Endothelial cell (in vitro differentiated cells): ENCODE measurements around the gene NFIB. TPM values are rescaled to one million over a fixed set of nuclear protein-coding genes. Genes with fewer than 3 reads are reported as not detected.
A peak's percentile ranks its signal among the peaks of the same experiment; 100 is the strongest.

Source experiments
- DNase-seq: peaks from one replicate; pipeline ENCODE4 v3.0.0; 2021; ENCODE audit warnings: low spot score
- H3K27ac Mint-ChIP-seq: one replicate; pipeline ENCODE4 v1.8.0; 2021; ENCODE audit warnings: mixed read lengths, inconsistent platforms; ENCODE audit not compliant: unreplicated experiment
- H3K27me3 Mint-ChIP-seq: one replicate; pipeline ENCODE4 v1.8.0; 2021; ENCODE audit warnings: mild to moderate bottlenecking, moderate library complexity, mixed read lengths, inconsistent platforms; ENCODE audit not compliant: unreplicated experiment
- H3K36me3 Mint-ChIP-seq: one replicate; pipeline ENCODE4 v1.8.0; 2021; ENCODE audit warnings: mild to moderate bottlenecking, low read depth, mixed read lengths, inconsistent platforms; ENCODE audit not compliant: unreplicated experiment
- H3K4me1 Mint-ChIP-seq: one replicate; pipeline ENCODE4 v1.8.0; 2021; ENCODE audit warnings: mild to moderate bottlenecking, mixed read lengths, inconsistent platforms; ENCODE audit not compliant: unreplicated experiment
- H3K4me3 Mint-ChIP-seq: one replicate; pipeline ENCODE4 v1.8.0; 2021; ENCODE audit warnings: mild to moderate bottlenecking, mixed read lengths, inconsistent platforms; ENCODE audit not compliant: unreplicated experiment
- H3K9me3 Mint-ChIP-seq: one replicate; pipeline ENCODE4 v1.8.0; 2021; ENCODE audit warnings: mixed read lengths, inconsistent platforms; ENCODE audit not compliant: unreplicated experiment
- total RNA-seq: library from RNA; stranded (reverse); fragmentation: NEBNext Ultra II Directional; extraction: Animal tissue kit (Norgen Biotek cat#: 25700); gene quantifications from one replicate; pipeline ENCODE4 v1.2.1, GENCODE V29; 2021; ENCODE audit not compliant: unreplicated experiment
- TF ChIP-seq, protein P1 (sequence below): fragments of 200-600 bp; sonication (generic); IDR thresholded peaks from one replicate; pipeline ENCODE4 v1.5.0; 2021; ENCODE audit warnings: antibody characterized with exemption; ENCODE audit not compliant: unreplicated experiment

Gene NFIB
- total RNA-seq, 1 donor from 2014 or later = 120 TPM

DNA sequence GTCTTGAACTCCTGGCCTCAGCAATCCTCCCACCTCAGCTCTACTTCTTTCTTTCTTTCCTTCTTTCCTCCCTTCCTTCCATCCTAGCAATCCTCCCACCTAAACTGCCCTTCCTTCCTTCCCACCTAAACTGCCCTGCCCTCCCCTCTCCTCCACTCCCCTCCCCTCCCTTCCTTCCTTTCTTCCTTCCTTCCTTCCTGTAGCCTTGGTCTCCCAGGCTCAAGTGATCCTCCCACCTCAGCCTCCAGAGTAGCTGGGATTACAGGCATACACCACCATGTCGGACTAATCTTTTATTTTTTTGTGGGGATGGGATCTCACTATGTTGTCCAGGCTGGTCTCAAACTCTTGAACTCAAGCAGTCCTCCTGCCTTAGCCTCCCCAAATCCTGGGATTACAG, 65.8 kb downstream of the NFIB start:
- Mint-ChIP-seq H3K36me3 (peaks cover 13% of the 10 kb centered on the region), H3K9me3 (no peaks in the 10 kb centered on the region), H3K4me1 (peaks cover 67% of the 10 kb centered on the region), H3K27ac (no peak overlapping the region), H3K27me3 (peaks cover 8% of the 10 kb centered on the region), H3K4me3 (no peak overlapping the region)
- no peak for DNase-seq
- TF ChIP-seq, protein P1, sequence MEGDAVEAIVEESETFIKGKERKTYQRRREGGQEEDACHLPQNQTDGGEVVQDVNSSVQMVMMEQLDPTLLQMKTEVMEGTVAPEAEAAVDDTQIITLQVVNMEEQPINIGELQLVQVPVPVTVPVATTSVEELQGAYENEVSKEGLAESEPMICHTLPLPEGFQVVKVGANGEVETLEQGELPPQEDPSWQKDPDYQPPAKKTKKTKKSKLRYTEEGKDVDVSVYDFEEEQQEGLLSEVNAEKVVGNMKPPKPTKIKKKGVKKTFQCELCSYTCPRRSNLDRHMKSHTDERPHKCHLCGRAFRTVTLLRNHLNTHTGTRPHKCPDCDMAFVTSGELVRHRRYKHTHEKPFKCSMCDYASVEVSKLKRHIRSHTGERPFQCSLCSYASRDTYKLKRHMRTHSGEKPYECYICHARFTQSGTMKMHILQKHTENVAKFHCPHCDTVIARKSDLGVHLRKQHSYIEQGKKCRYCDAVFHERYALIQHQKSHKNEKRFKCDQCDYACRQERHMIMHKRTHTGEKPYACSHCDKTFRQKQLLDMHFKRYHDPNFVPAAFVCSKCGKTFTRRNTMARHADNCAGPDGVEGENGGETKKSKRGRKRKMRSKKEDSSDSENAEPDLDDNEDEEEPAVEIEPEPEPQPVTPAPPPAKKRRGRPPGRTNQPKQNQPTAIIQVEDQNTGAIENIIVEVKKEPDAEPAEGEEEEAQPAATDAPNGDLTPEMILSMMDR = no peak

DNA sequence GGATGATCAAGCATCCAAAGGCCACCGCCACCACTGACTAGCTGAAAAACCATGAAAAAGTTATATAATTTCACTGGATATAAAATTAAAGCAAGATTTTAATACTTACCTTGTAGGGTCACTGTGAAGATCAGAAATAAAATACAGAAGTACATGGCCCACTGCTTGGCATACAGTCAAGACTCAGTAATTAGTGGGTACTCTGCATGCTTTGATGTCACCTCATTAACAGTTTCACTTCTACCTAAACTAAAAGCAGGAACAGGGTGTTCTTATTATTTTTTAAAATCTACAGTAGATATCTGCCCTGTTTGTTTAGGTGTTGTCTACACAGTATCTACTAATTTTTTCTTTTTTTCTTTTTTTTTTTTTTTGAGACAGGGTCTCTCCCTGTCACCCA, 66.4 kb downstream of the NFIB start:
- DNase-seq = no peak
- TF ChIP-seq, protein P1 = no peak
- no peak overlapping the region for H3K4me3 Mint-ChIP-seq
- H3K27me3 Mint-ChIP-seq = peaks cover 8% of the 10 kb centered on the region
- no peak overlapping the region for H3K27ac Mint-ChIP-seq
- peaks cover 13% of the 10 kb centered on the region for H3K36me3 Mint-ChIP-seq
- H3K4me1 Mint-ChIP-seq = peaks cover 67% of the 10 kb centered on the region
- H3K9me3 Mint-ChIP-seq = no peaks in the 10 kb centered on the region

DNA sequence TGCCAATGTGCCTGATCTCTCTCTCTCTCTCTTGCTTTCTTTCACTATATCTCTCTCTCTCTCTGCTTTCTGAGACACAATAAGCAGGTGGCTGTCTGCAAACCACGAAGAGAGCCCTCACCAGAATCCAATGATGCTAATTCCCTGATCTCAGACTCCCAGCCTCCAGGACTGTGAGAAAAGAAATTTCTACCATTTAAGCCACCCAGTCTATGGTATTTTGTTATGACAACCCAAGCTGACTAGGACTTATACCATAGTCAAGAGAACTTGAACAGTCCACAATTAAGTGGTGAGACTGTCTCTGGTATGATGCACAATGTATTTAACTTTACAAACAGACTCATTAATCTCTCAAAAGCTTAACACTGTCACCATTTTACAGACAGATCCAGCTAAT, 67.0 kb downstream of the NFIB start:
- DNase-seq = no peak
- TF ChIP-seq, protein P1 = no peak
- Mint-ChIP-seq H3K9me3 (no peaks in the 10 kb centered on the region), H3K4me1 (peaks cover 66% of the 10 kb centered on the region), H3K27ac (peak overlapping the region; percentile 76), H3K4me3 (peak overlapping the region; percentile 50), H3K27me3 (peaks cover 8% of the 10 kb centered on the region), H3K36me3 (peaks cover 13% of the 10 kb centered on the region)

DNA sequence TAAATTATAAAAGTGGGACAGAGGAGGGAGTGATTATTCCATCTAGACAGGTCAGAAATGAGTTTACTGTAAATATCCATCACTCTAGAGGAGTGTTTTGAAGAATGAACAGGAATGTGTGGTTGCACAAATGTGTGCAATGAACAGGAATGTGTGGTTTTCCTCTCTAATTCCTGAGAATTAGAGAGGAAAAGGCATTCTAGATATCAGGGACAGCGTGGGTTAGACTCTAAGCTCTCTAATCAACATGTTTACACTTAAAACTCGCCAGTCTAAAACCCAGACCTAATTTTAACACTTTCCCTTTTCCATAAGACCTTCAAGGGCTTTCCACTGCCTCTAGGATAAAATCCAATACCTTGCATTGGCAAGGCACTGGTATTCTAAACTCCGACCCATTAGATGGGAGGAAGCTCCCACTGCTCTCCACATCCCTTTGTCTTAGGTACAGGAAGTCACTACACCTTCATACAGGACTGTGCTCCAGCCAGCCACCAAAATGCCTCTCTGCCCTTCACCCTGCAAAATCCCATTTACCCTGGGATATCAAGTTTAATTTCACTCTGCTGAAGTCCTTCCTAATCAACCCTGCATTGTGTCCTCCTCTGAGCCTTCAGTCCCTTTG, 67.9 kb downstream of the NFIB start:
- TF ChIP-seq, protein P1 = no peak
- Mint-ChIP-seq H3K36me3 (peaks cover 13% of the 10 kb centered on the region), H3K9me3 (no peaks in the 10 kb centered on the region), H3K27ac (peak overlapping the region; percentile 76), H3K4me3 (no peak overlapping the region), H3K4me1 (peaks cover 66% of the 10 kb centered on the region), H3K27me3 (peaks cover 8% of the 10 kb centered on the region)
- no peak for DNase-seq

DNA sequence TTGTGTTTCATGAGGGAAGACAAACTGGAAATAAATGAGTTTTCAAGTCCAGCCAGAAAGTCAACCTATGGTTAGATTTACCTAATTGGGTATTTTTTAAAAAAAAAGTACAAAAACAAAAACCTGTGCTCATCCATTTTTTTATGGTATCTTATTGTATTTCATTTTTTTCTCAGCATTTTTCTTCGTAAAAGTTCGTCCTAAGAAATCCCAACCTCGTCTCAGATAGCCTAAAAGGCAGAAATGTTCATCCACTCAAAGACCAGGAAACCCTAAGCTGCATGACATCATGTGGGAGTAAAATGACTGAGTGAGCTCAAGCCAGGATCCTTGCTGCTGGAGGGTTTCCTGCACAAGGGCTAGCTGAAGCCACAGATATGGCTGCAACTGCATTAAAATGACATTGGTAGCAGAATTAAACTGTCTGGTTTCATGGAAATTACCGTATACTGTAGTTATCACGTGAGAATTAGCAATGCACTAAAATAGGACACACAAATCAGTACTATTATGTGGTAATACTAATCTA, 70.4 kb downstream of the NFIB start:
- DNase-seq = no peak

More for the DNA sequence above, 70.4 kb downstream of the NFIB start:
- peaks cover 72% of the 10 kb centered on the region for H3K4me1 Mint-ChIP-seq
- H3K4me3 Mint-ChIP-seq = no peak overlapping the region
- H3K36me3 Mint-ChIP-seq = peaks cover 9% of the 10 kb centered on the region
- TF ChIP-seq, protein P1 = no peak
- H3K9me3 Mint-ChIP-seq = no peaks in the 10 kb centered on the region
- peaks cover 10% of the 10 kb centered on the region for H3K27me3 Mint-ChIP-seq
- peak overlapping the region; percentile 85 for H3K27ac Mint-ChIP-seq
